ENCODE results near the gene LPP.

LPP gene

DNA sequence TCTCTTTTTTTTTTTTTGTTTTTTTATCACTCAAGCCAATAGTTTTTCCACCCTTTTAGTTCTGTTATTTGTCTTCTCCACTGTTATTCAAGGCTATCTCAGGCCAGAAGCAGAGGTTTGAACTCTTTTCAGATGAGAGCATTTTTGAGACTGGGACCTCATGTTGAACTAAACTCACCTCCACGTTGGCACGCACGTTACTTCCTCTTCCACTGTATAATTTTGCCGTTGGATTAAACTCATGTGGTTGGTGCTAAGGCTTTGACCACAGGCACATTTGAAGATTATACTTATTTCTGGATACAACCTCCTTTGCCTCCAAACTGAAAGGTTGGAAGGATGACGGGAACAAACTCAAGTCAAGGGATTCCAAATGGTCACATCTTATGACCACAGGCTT, 516.5 kb downstream of the LPP start:
- ChIA-PET POLR2A (no interaction called here), CTCF (no interaction called here)
- DNase-seq (ENCODE audit: extremely low spot score): no peak
- TF ChIP-seq, protein P1, sequence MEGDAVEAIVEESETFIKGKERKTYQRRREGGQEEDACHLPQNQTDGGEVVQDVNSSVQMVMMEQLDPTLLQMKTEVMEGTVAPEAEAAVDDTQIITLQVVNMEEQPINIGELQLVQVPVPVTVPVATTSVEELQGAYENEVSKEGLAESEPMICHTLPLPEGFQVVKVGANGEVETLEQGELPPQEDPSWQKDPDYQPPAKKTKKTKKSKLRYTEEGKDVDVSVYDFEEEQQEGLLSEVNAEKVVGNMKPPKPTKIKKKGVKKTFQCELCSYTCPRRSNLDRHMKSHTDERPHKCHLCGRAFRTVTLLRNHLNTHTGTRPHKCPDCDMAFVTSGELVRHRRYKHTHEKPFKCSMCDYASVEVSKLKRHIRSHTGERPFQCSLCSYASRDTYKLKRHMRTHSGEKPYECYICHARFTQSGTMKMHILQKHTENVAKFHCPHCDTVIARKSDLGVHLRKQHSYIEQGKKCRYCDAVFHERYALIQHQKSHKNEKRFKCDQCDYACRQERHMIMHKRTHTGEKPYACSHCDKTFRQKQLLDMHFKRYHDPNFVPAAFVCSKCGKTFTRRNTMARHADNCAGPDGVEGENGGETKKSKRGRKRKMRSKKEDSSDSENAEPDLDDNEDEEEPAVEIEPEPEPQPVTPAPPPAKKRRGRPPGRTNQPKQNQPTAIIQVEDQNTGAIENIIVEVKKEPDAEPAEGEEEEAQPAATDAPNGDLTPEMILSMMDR (IDR thresholded peaks at IDR 0.05; ENCODE audit: control extremely low read depth, extremely low read depth, low read depth, missing control alignments): no peak

DNA sequence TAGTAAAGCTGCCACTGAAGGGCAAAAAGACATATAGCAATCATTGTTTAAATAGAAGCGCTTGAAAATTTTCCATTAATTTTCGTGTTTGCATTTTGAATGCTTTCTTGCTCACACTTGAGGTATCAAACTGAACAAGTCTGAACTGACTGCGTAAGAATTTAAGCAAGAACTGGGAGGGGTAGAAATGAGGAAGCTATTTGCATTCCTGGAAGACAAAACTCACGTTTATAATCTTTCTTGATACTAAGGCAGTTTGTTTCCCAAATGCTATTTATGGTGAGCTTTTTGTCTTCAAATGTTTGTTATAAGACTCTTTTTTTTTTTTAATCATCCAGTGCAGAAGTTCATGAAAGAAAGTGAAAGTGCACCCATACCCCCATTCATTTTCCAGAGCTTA, 518.0 kb downstream of the LPP start:
- TF ChIP-seq, protein P1 (IDR thresholded peaks at IDR 0.05; ENCODE audit: control extremely low read depth, extremely low read depth, low read depth, missing control alignments): no peak
- no peak for DNase-seq (ENCODE audit: extremely low spot score)
- CTCF ChIA-PET: interaction anchor here (1.9 to 2.0 kb wide), 2 partner anchors 8 to 932 kb away, joined by 7 to 12 read pairs; no protein-coding TSS in a partner anchor
- POLR2A ChIA-PET: no interaction called here

DNA sequence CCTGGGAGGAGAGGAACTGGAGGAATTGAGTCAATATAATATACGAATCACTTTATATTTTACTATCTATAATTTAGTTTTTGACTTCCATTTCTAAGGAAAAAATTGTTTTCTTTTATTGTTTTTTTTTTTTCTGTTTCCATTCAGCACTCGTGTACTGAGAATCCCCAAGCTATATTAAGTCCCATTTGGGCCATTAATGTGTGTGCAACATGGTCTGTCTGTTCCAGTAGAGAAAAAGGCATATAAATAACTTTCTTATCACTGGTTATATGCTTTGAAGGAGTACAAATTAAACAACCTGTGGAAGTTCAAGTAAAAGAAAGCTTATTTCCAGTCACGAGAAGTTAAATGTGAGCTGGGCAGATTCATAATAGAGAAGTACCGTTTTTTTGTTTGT, 518.9 kb downstream of the LPP start:
- ChIA-PET CTCF (interaction anchor here (1.2 to 2.0 kb wide), 4 partner anchors 9 to 933 kb away, joined by 4 to 12 read pairs (median 6); no protein-coding TSS in a partner anchor), POLR2A (no interaction called here)
- TF ChIP-seq, protein P1 (IDR thresholded peaks at IDR 0.05; ENCODE audit: control extremely low read depth, extremely low read depth, low read depth, missing control alignments): no peak
- no peak for DNase-seq (ENCODE audit: extremely low spot score)

DNA sequence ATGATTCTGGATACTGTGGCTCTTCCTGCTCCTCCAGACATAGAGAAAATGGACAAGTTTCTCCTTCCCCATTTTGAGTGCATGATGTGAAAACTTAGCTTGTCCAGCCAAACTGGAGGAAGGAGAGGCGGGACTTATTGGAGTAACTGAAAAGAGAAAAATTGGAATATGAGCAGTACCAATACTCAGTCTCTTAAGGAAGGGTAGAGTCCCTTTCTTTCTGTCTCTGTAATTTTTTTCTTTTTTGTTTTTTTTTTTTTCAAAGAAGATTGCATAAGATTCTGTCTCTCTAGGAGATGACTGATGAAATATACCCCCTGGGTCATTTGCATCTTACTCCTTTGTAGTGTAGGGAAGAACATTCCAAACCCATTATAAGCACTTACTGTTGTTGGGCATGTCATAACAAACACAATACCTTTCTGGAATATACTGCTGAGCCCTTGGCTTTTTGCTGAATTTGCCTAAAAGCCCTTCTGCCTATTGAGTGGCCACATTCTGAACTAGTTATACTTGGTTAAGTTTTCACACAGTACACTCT, 519.8 kb downstream of the LPP start:
- TF ChIP-seq, protein P1 (IDR thresholded peaks at IDR 0.05; ENCODE audit: control extremely low read depth, extremely low read depth, low read depth, missing control alignments): no peak
- CTCF ChIA-PET: interaction anchor here (1.2 to 2.0 kb wide), 4 partner anchors 10 to 934 kb away, joined by 4 to 12 read pairs (median 6); no protein-coding TSS in a partner anchor
- no peak for DNase-seq (ENCODE audit: extremely low spot score)
- POLR2A ChIA-PET: no interaction called here

DNA sequence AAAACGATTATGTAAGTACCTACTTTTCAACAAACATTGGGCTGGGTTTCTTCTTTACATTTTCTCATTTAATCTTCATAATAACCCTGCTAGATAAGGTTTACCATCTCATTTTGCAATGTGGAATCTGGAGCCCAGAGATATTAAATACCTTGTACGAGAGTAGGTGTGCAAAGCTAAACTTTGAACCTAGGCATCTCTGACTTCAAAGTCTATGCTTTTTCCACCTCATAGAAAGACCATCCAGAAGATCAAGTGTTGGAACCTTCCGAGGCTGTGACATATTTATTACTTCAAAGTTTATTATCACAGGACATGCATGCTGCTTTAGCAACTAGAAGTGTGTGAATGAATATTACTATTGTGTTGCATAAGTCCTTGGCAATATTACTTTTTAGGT, 520.6 kb downstream of the LPP start:
- POLR2A ChIA-PET: no interaction called here
- TF ChIP-seq, protein P1 (IDR thresholded peaks at IDR 0.05; ENCODE audit: control extremely low read depth, extremely low read depth, low read depth, missing control alignments): no peak
- CTCF ChIA-PET: interaction anchor here (1.8 kb wide), 1 partner anchor 15 kb away, joined by 4 read pairs; no protein-coding TSS in a partner anchor
- no peak for DNase-seq (ENCODE audit: extremely low spot score)

DNA sequence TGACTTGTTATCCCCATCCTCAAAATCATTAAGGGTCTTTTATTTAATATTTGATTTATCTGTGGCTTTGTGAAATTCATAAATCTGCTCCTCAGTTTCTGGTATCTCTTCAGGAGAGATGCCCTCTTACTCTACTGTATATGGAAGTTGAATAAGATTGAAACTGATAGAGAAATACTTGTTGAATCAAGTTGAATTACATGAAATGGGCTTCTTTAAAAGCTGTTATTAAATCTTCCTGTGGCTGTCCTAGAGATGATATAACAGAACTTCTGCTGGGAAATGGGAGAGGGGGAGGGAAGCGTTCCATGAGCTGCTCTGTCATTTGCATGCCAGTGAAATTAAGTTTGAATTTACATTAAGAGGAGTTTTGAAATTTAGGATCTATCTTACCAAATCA, 523.4 kb downstream of the LPP start:
- ChIA-PET CTCF (no interaction called here), POLR2A (no interaction called here)

More for the DNA sequence above, 523.4 kb downstream of the LPP start:
- TF ChIP-seq, protein P1 (IDR thresholded peaks at IDR 0.05; ENCODE audit: control extremely low read depth, extremely low read depth, low read depth, missing control alignments): no peak
- no peak for DNase-seq (ENCODE audit: extremely low spot score)
